IMR-90 (cell line): Measurements from ENCODE around the gene LRRIQ4. TPM values are rescaled to one million over a fixed set of nuclear protein-coding genes. Genes with fewer than 3 reads are reported as not detected.

Source experiments
- ATAC-seq: fragments of 200-7000 bp; cut with Tn5 transposase; 2 replicates; pipeline ENCODE4 v1.9.1; 2020; ENCODE audit warnings: low read depth, mild to moderate bottlenecking, moderate library complexity
- BruUV-seq: library from RNA; stranded (reverse); fragments of 400-500 nt; replicated peaks from 2 replicates; lab custom pipeline; 2021; lab: Mats Ljungman, UMichigan
- CTCF ChIA-PET: fragments of 300-600 bp; formaldehyde crosslinking; extraction: SDS; loops from one replicate; lab custom pipeline; 2021; ENCODE audit warnings: antibody characterized with exemption; lab: Yijun Ruan, JAX
- POLR2A ChIA-PET: fragments of 300-600 bp; sonication (Branson Sonifier 250); formaldehyde crosslinking; loops from one replicate; lab custom pipeline; 2022; ENCODE audit warnings: antibody characterized with exemption; ENCODE audit not compliant: unreplicated experiment; lab: Charles Lee
- DNase-seq: peaks from one replicate; pipeline ENCODE4 v3.0.0; 2013
- H2AFZ ChIP-seq: replicated peaks from 2 replicates; pipeline ENCODE3; 2013; ENCODE audit warnings: low read length, mild to moderate bottlenecking; ENCODE audit not compliant: poor library complexity
- H2AK5ac ChIP-seq: 2 replicates; pipeline ENCODE4 v1.6.1; 2013; ENCODE audit warnings: low read depth, low read length, inconsistent platforms
- H2AK9ac ChIP-seq: replicated peaks from 2 replicates; pipeline ENCODE3; 2013; ENCODE audit warnings: mild to moderate bottlenecking, low read depth, low read length, moderate library complexity; ENCODE audit not compliant: poor library complexity
- H2BK120ac ChIP-seq: 2 replicates; pipeline ENCODE4 v1.6.1; 2013; ENCODE audit warnings: low read depth, low read length, inconsistent platforms
- H2BK15ac ChIP-seq: 3 replicates; pipeline ENCODE4 v1.6.1; 2013; ENCODE audit warnings: low read depth, low read length, inconsistent platforms
- H2BK20ac ChIP-seq: 2 replicates; pipeline ENCODE4 v1.6.1; 2013; ENCODE audit warnings: low read depth, mild to moderate bottlenecking, inconsistent platforms, low read length, moderate library complexity
- H2BK5ac ChIP-seq: 2 replicates; pipeline ENCODE4 v1.6.1; 2013; ENCODE audit warnings: mild to moderate bottlenecking, low read depth, low read length, inconsistent platforms; ENCODE audit not compliant: poor library complexity, severe bottlenecking
- H3K14ac ChIP-seq: replicated peaks from 2 replicates; pipeline ENCODE4 v1.6.1; 2013; ENCODE audit warnings: low read depth, low read length, inconsistent platforms
- H3K18ac ChIP-seq: 2 replicates; pipeline ENCODE4 v1.6.1; 2013; ENCODE audit warnings: low read depth, low read length, control low read depth
- H3K23ac ChIP-seq: 2 replicates; pipeline ENCODE4 v1.6.1; 2013; ENCODE audit warnings: low read depth, low read length, inconsistent platforms
- H3K27ac ChIP-seq: 2 replicates; pipeline ENCODE4 v1.5.1; 2013; ENCODE audit warnings: mild to moderate bottlenecking, control low read depth, low read length; ENCODE audit not compliant: insufficient read depth
- H3K27me3 ChIP-seq: 2 replicates; pipeline ENCODE4 v1.6.1; 2013; ENCODE audit warnings: low read length; ENCODE audit not compliant: control insufficient read depth, insufficient read depth
- H3K36me3 ChIP-seq: 2 replicates; pipeline ENCODE4 v1.6.1; 2013; ENCODE audit warnings: low read length, mixed read lengths; ENCODE audit not compliant: control insufficient read depth, insufficient read depth
- H3K4ac ChIP-seq: 2 replicates; pipeline ENCODE4 v1.6.1; 2013; ENCODE audit warnings: low read depth, low read length, inconsistent platforms
- H3K4me1 ChIP-seq: 2 replicates; pipeline ENCODE4 v1.6.1; 2013; ENCODE audit warnings: low read length, mixed read lengths; ENCODE audit not compliant: control insufficient read depth, insufficient read depth
- H3K4me2 ChIP-seq: 2 replicates; pipeline ENCODE4 v1.6.1; 2013; ENCODE audit warnings: low read depth, mild to moderate bottlenecking, control low read depth, low read length, moderate library complexity
- H3K4me3 ChIP-seq: 2 replicates; pipeline ENCODE4 v1.5.1; 2013; ENCODE audit warnings: low read depth, mild to moderate bottlenecking, control low read depth, low read length, moderate library complexity; ENCODE audit not compliant: insufficient read depth
- H3K56ac ChIP-seq: 2 replicates; pipeline ENCODE4 v1.6.1; 2013; ENCODE audit warnings: low read length, inconsistent platforms; ENCODE audit not compliant: insufficient read depth; ENCODE audit errors: extremely low read depth
- H3K79me1 ChIP-seq, 2 experiments: 2 replicates each; pipeline ENCODE4 v1.6.1; 2013; ENCODE audit warnings: low read length in 2 of 2, inconsistent platforms in 1 of 2, low read depth in 1 of 2
- H3K9ac ChIP-seq: 2 replicates; pipeline ENCODE4 v1.6.1; 2013; ENCODE audit warnings: low read depth, low read length, control low read depth
- H3K9me1 ChIP-seq: 2 replicates; pipeline ENCODE4 v1.6.1; 2013; ENCODE audit warnings: low read length, inconsistent platforms; ENCODE audit not compliant: insufficient read depth
- H3K9me3 ChIP-seq: 2 replicates; pipeline ENCODE4 v1.6.1; 2013; ENCODE audit warnings: low read length; ENCODE audit not compliant: control insufficient read depth, insufficient read depth
- H4K20me1 ChIP-seq: 2 replicates; pipeline ENCODE4 v1.6.1; 2013; ENCODE audit warnings: low read length, inconsistent platforms; ENCODE audit not compliant: insufficient read depth
- H4K5ac ChIP-seq: 2 replicates; pipeline ENCODE4 v1.6.1; 2013; ENCODE audit warnings: mild to moderate bottlenecking, low read depth, low read length, control low read depth
- H4K8ac ChIP-seq, 2 experiments: 2 replicates each; pipeline ENCODE4 v1.6.1; 2013; ENCODE audit warnings: low read depth in 2 of 2, low read length in 2 of 2, control low read depth in 1 of 2, inconsistent platforms in 1 of 2
- H4K91ac ChIP-seq: 2 replicates; pipeline ENCODE4 v1.6.1; 2013; ENCODE audit warnings: low read depth, low read length, inconsistent platforms; ENCODE audit not compliant: insufficient read depth
- BHLHE40 ChIP-seq: fragments of 150-350 bp; IDR thresholded peaks from 2 replicates; pipeline ENCODE4 v1.6.1; 2016; ENCODE audit warnings: mild to moderate bottlenecking, low read depth, low read length
- CEBPB ChIP-seq: IDR thresholded peaks from 2 replicates; pipeline ENCODE4 v1.6.1; 2012; ENCODE audit warnings: low read depth, low read length, improper control_type of control experiment
- CHD1 ChIP-seq: IDR thresholded peaks from 2 replicates; pipeline ENCODE4 v1.6.1; 2012; ENCODE audit warnings: low read depth, low read length, improper control_type of control experiment
- MAFK ChIP-seq: IDR thresholded peaks from 2 replicates; pipeline ENCODE4 v1.6.1; 2012; ENCODE audit warnings: low read depth, low read length, improper control_type of control experiment
- MAZ ChIP-seq: IDR thresholded peaks from 2 replicates; pipeline ENCODE4 v1.6.1; 2012; ENCODE audit warnings: low read depth, mild to moderate bottlenecking, low read length, improper control_type of control experiment, moderate library complexity, borderline replicate concordance
- MXI1 ChIP-seq: IDR thresholded peaks from 2 replicates; pipeline ENCODE4 v1.6.1; 2012; ENCODE audit warnings: low read depth, mild to moderate bottlenecking, low read length, moderate library complexity, borderline replicate concordance
- NFE2L2 ChIP-seq: fragments of 150-350 bp; IDR thresholded peaks from 2 replicates; pipeline ENCODE4 v1.6.1; 2016; ENCODE audit warnings: low read depth, mild to moderate bottlenecking, low read length
- POLR2A ChIP-seq: IDR thresholded peaks from 2 replicates; pipeline ENCODE4 v1.6.1; 2012; ENCODE audit warnings: mild to moderate bottlenecking, low read depth, low read length
- RAD21 ChIP-seq: IDR thresholded peaks from 2 replicates; pipeline ENCODE4 v1.6.1; 2012; ENCODE audit warnings: low read length, improper control_type of control experiment
- RCOR1 ChIP-seq: IDR thresholded peaks from 2 replicates; pipeline ENCODE4 v1.6.1; 2012; ENCODE audit warnings: mild to moderate bottlenecking, low read length, improper control_type of control experiment; ENCODE audit not compliant: insufficient replicate concordance
- RFX5 ChIP-seq: IDR thresholded peaks from 2 replicates; pipeline ENCODE4 v1.8.0; 2012; ENCODE audit warnings: low read depth, mild to moderate bottlenecking, low read length, moderate library complexity
- WGBS, 2 experiments: methylation state at CpG; one replicate each; pipeline versions ENCODE4 v1.1.5 to v1.1.7; 2013; ENCODE audit warnings: missing lambda C conversion rate in 2 of 2; ENCODE audit not compliant: insufficient read length in 1 of 2; ENCODE audit errors: extremely low coverage in 2 of 2; 5-methylcytosine and 5-hydroxymethylcytosine counted together
- dilution Hi-C: fragments of 300-500 bp; cut with HindIII; formaldehyde crosslinking; loops from one replicate; pipeline ENCODE4 v1.14.3; 2018; ENCODE audit warnings: low sequenced_read_pairs; ENCODE audit not compliant: unreplicated experiment
- in situ Hi-C: fragments of 300-500 bp; cut with MboI; formaldehyde crosslinking; loops from 3 replicates; pipeline ENCODE4 v1.14.3; 2019; ENCODE audit warnings: low sequenced_read_pairs, inconsistent platforms, mixed read lengths
- intact Hi-C: fragments of 100-400 bp; cut with micrococcal nuclease; formaldehyde crosslinking; loops from 2 replicates; pipeline ENCODE4 v1.10.0; 2022
- polyA plus RNA-seq, 3 experiments: library from polyadenylated mRNA; depleted of rRNA; stranded (reverse); fragments of >200 nt; gene quantifications; 2 replicates each; pipeline ENCODE4 v1.2.3, GENCODE V29; 2012; ENCODE audit warnings: low replicate concordance in 1 of 3
- total RNA-seq: library from RNA; depleted of rRNA; stranded (reverse); fragments of >200 nt; gene quantifications from 2 replicates; pipeline ENCODE4 v1.2.3, GENCODE V29; 2012

LRRIQ4 gene
- total and polyA plus RNA-seq, 2 of the 4 experiments (the other 2 are of a cell fraction) = not detected

DNA sequence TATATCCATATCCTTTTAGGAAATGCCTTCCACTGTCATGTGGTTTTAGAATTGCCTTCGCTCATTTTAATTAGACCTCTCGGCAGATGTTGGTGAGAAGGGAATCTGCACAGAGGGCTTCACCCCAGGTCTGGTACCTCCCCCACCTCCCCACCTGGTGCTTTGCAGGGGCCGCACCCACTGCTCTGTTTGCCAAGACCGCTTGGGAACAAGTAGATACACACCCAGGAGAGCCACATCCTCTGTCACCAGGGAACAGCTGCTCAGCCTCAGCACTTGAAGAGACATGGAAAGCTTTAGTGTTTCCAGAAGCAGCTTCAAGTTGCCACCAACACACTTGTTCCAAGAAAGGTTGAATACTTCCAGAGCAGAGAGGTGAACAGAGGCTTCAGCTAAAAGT lies 35.2 kb downstream of the LRRIQ4 start:
- BruUV-seq = no TSS peak
- H3K4me2 ChIP-seq = no peak overlapping the region
- ChIA-PET CTCF (no interaction called here), POLR2A (no interaction called here)
- no peak overlapping the region for H2BK5ac ChIP-seq
- H2BK15ac ChIP-seq = no peak overlapping the region
- in situ Hi-C loops (no loop called here), intact Hi-C loops (no loop called here), dilution Hi-C loops (no loop called here)
- no peaks in the 10 kb centered on the region for H3K79me1 ChIP-seq
- H3K9ac ChIP-seq = no peak overlapping the region
- ATAC-seq (no peak), DNase-seq (no peak)
- H2AK9ac ChIP-seq = no peak overlapping the region
- H2BK20ac ChIP-seq = no peak overlapping the region
- no peak overlapping the region for H3K23ac ChIP-seq
- H3K27me3 ChIP-seq = peaks cover 7% of the 10 kb centered on the region
- H3K27ac ChIP-seq = no peak overlapping the region
- no peak overlapping the region for H2AFZ ChIP-seq
- H3K4ac ChIP-seq = no peak overlapping the region
- peaks cover 4% of the 10 kb centered on the region; the same call in 1 of the 2 replicates for H3K9me1 ChIP-seq
- no peak overlapping the region for H3K18ac ChIP-seq
- no peaks in the 10 kb centered on the region for H3K36me3 ChIP-seq
- no peak overlapping the region for H3K4me3 ChIP-seq
- TF ChIP-seq RAD21 (no peak), MAZ (no peak), CHD1 (no peak), MAFK (no peak), RFX5 (no peak), CEBPB (no peak), BHLHE40 (no peak), RCOR1 (no peak), NFE2L2 (no peak), MXI1 (no peak), POLR2A (no peak)
- no peaks in the 10 kb centered on the region for H3K9me3 ChIP-seq
- no peak overlapping the region for H4K91ac ChIP-seq
- no peak overlapping the region for H4K8ac ChIP-seq
- 67% methylated on average over 2 of the region's 4 CpGs; no CpG with 5 or more reads in 1 of the 2 experiments for WGBS, 2 experiments
- H3K56ac ChIP-seq = no peak overlapping the region
- no peak overlapping the region for H2BK120ac ChIP-seq
- H4K5ac ChIP-seq = no peak overlapping the region
- no peak overlapping the region for H3K14ac ChIP-seq
- H4K20me1 ChIP-seq = no peaks in the 10 kb centered on the region
- H2AK5ac ChIP-seq = no peak overlapping the region
- no peaks in the 10 kb centered on the region for H3K4me1 ChIP-seq
